Ishikawa (cell line): ENCODE results near the gene ABCA7.

ENCODE experiments used
- EP300 ChIP-seq: IDR thresholded peaks from 2 replicates; pipeline ENCODE4 v1.6.1; 2012; ENCODE audit warnings: borderline replicate concordance
- NFIC ChIP-seq: IDR thresholded peaks from 2 replicates; pipeline ENCODE4 v1.6.1; 2012
- TCF12 ChIP-seq: IDR thresholded peaks from 2 replicates; pipeline ENCODE4 v1.6.1; 2012; ENCODE audit warnings: low read depth
- TF ChIP-seq, protein P1 (sequence below): IDR thresholded peaks from 2 replicates; pipeline ENCODE4 v1.6.1; 2012

DNA sequence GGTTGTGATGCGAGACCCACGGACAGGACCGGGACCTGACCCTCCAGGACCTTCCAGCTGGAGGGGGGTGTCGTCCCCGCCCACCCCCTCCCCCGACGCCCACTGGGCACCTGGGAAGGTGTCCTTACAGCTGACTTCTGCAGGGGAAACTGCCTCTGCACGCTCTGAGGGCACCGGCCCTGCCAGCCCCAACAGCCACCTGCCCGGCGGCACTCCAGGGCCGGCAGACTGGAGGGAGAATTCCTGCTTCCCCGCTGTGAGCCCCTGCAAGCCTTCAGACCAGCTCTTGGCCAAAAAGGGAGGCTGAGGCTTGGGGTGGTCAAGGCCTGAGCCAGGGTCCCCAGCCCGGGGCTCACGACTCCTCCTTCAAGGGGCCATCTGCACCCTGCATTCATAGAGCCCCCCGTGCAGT, 12.3 kb upstream of the ABCA7 start:
- TF ChIP-seq, protein P1, sequence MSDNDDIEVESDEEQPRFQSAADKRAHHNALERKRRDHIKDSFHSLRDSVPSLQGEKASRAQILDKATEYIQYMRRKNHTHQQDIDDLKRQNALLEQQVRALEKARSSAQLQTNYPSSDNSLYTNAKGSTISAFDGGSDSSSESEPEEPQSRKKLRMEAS, result peak; percentile 1; the same call in 1 of the 2 replicates
- TF ChIP-seq TCF12, result peak; percentile 6; the same call in 1 of the 2 replicates
- TF ChIP-seq EP300, result no peak
- TF ChIP-seq NFIC, result no peak
